ENCODE results near the gene RNF126.
"Not testable (repeated sequence)": the region's sequence is repeated elsewhere in the genome, so short reads cannot be mapped to it uniquely, and the experiment has no call there.

Gene RNF126

GRCh38 chr19:662962-663681 is at the start of gene RNF126:
RNF126 (minus strand) TSS chr19:663214; CDS start chr19:663121, 93 bp downstream.
- in situ Hi-C loops (cut with HindIII; ENCODE audit: low sequenced_read_pairs), result no loop called here

- in situ Hi-C loops (cut with HindIII; ENCODE audit: low sequenced_read_pairs), result no loop called here
Measured at GRCh38 chr19:711254-711653, 48.2 kb upstream of the RNF126 start.

- in situ Hi-C loops (cut with HindIII; ENCODE audit: low sequenced_read_pairs), result no loop called here
Measured at GRCh38 chr19:710767-711166, 47.8 kb upstream of the RNF126 start.

- in situ Hi-C loops (cut with HindIII; ENCODE audit: low sequenced_read_pairs), result no loop called here
Measured at GRCh38 chr19:709965-710571, 47.1 kb upstream of the RNF126 start.

- in situ Hi-C loops (cut with HindIII; ENCODE audit: low sequenced_read_pairs), result no loop called here
Measured at GRCh38 chr19:709196-709964, 46.4 kb upstream of the RNF126 start.

- in situ Hi-C loops (cut with HindIII; ENCODE audit: low sequenced_read_pairs), result no loop called here
Measured at GRCh38 chr19:708154-709143, 45.4 kb upstream of the RNF126 start, which contains the start of gene PALM. PALM (plus strand) TSS chr19:708935; CDS start chr19:709147, 212 bp downstream.

- in situ Hi-C loops (cut with HindIII; ENCODE audit: low sequenced_read_pairs), result no loop called here
Measured at GRCh38 chr19:704447-704741, 41.4 kb upstream of the RNF126 start.

- in situ Hi-C loops (cut with HindIII; ENCODE audit: low sequenced_read_pairs), result no loop called here
Measured at GRCh38 chr19:703651-704446, 40.8 kb upstream of the RNF126 start.

GRCh38 chr19:703329-703650 is 40.3 kb upstream of the RNF126 start:
- in situ Hi-C loops (cut with HindIII; ENCODE audit: low sequenced_read_pairs), result no loop called here

- in situ Hi-C loops (cut with HindIII; ENCODE audit: low sequenced_read_pairs), result not testable (repeated sequence)
Measured at GRCh38 chr19:702847-703246, 39.8 kb upstream of the RNF126 start.

GRCh38 chr19:699885-700284 is 36.9 kb upstream of the RNF126 start:
- in situ Hi-C loops (cut with HindIII; ENCODE audit: low sequenced_read_pairs), result not testable (repeated sequence)

GRCh38 chr19:698529-698928 is 35.5 kb upstream of the RNF126 start:
- in situ Hi-C loops (cut with HindIII; ENCODE audit: low sequenced_read_pairs), result not testable (repeated sequence)

GRCh38 chr19:695352-695949 is 32.4 kb upstream of the RNF126 start, which contains the start of gene PRSS57:
PRSS57 (minus strand) TSS chr19:695452; CDS start chr19:695430, 22 bp downstream.
- in situ Hi-C loops (cut with HindIII; ENCODE audit: low sequenced_read_pairs), result no loop called here

- in situ Hi-C loops (cut with HindIII; ENCODE audit: low sequenced_read_pairs), result no loop called here
Measured at GRCh38 chr19:694481-695351, 31.7 kb upstream of the RNF126 start.

- in situ Hi-C loops (cut with HindIII; ENCODE audit: low sequenced_read_pairs), result no loop called here
Measured at GRCh38 chr19:690203-690602, 27.2 kb upstream of the RNF126 start.

- in situ Hi-C loops (cut with HindIII; ENCODE audit: low sequenced_read_pairs), result no loop called here
Measured at GRCh38 chr19:688992-689391, 26.0 kb upstream of the RNF126 start.

- in situ Hi-C loops (cut with HindIII; ENCODE audit: low sequenced_read_pairs), result no loop called here
Measured at GRCh38 chr19:688214-688613, 25.2 kb upstream of the RNF126 start.

- in situ Hi-C loops (cut with HindIII; ENCODE audit: low sequenced_read_pairs), result no loop called here
Measured at GRCh38 chr19:687569-688166, 24.7 kb upstream of the RNF126 start.
